CD4-positive, alpha-beta T cell (primary cell): ENCODE measurements around the gene ZNF410. TPM values are rescaled to one million over a fixed set of nuclear protein-coding genes. Genes with fewer than 3 reads are reported as not detected.
A peak's percentile ranks its signal among the peaks of the same experiment; 100 is the strongest.

Experiments
- ATAC-seq: fragments of 200-7000 bp; cut with Tn5 transposase; one replicate; pipeline ENCODE4 v1.10.0; 2022; ENCODE audit warnings: mild to moderate bottlenecking; ENCODE audit not compliant: poor library complexity
- CTCF ChIA-PET: fragments of 350-600 bp; sonication (Branson Sonifier 250); formaldehyde crosslinking; loops from one replicate; lab custom pipeline; 2021; ENCODE audit warnings: antibody characterized with exemption, inconsistent platforms; lab: Charles Lee
- POLR2A ChIA-PET: fragments of 350-600 bp; sonication (Branson Sonifier 250); formaldehyde crosslinking; loops from one replicate; lab custom pipeline; 2021; ENCODE audit warnings: antibody characterized with exemption, inconsistent platforms; lab: Charles Lee
- DNase-seq, 14 experiments: peaks; one replicate each; pipeline ENCODE4 v3.0.0-alpha.2; 2013 to 2020; ENCODE audit warnings: mixed read lengths in 2 of 14
- H3K27ac ChIP-seq, 2 donors: one replicate each; pipeline versions ENCODE4 v1.5.1 to v1.7.0; 2013; ENCODE audit warnings: low read length in 2 of 2, low read depth in 1 of 2, mild to moderate bottlenecking in 1 of 2
- H3K27me3 ChIP-seq, 2 experiments: 1 replicate in 1 of 2; 2 replicates in 1 of 2; pipeline versions ENCODE4 v1.6.1 to v1.7.0; 2013; ENCODE audit warnings: low read length in 2 of 2, control low read depth in 1 of 2, mild to moderate bottlenecking in 1 of 2, moderate library complexity in 1 of 2; ENCODE audit not compliant: insufficient read depth in 2 of 2, control insufficient read depth in 1 of 2
- H3K36me3 ChIP-seq: one replicate; pipeline ENCODE4 v1.6.1; 2013; ENCODE audit warnings: low read length, control low read depth; ENCODE audit not compliant: insufficient read depth
- H3K4me1 ChIP-seq: one replicate; pipeline ENCODE4 v1.6.1; 2013; ENCODE audit warnings: low read length, control low read depth; ENCODE audit not compliant: insufficient read depth
- H3K4me3 ChIP-seq: one replicate; pipeline ENCODE4 v1.5.1; 2013; ENCODE audit warnings: mild to moderate bottlenecking, low read length, moderate library complexity
- H3K9me3 ChIP-seq, 2 experiments: 1 replicate in 1 of 2; 2 replicates in 1 of 2; pipeline versions ENCODE4 v1.6.1 to v1.7.0; 2013; ENCODE audit warnings: low read length in 2 of 2, mild to moderate bottlenecking in 2 of 2, control low read depth in 1 of 2, moderate library complexity in 1 of 2; ENCODE audit not compliant: control insufficient read depth in 1 of 2, insufficient read depth in 1 of 2
- H3K27ac Mint-ChIP-seq: one replicate; pipeline ENCODE4 v1.8.0; 2020; ENCODE audit warnings: mixed read lengths
- H3K27me3 Mint-ChIP-seq: one replicate; pipeline ENCODE4 v1.8.0; 2021; ENCODE audit warnings: mixed read lengths
- H3K36me3 Mint-ChIP-seq: one replicate; pipeline ENCODE4 v1.8.0; 2021; ENCODE audit warnings: low read depth, mixed read lengths
- H3K4me1 Mint-ChIP-seq: one replicate; pipeline ENCODE4 v1.8.0; 2021; ENCODE audit warnings: low read depth, mixed read lengths
- H3K4me3 Mint-ChIP-seq: one replicate; pipeline ENCODE4 v1.8.0; 2020; ENCODE audit warnings: mild to moderate bottlenecking, mixed read lengths
- H3K9me3 Mint-ChIP-seq: one replicate; pipeline ENCODE4 v1.8.0; 2020; ENCODE audit warnings: mixed read lengths
- CTCF ChIP-seq: fragments of 200-600 bp; IDR thresholded peaks from one replicate; pipeline ENCODE4 v1.8.0; 2022; ENCODE audit warnings: antibody characterized with exemption, mild to moderate bottlenecking
- intact Hi-C, 2 experiments: fragments of 100-400 bp; cut with DNase I in 1 of 2; cut with micrococcal nuclease in 1 of 2; formaldehyde crosslinking; loops; one replicate each; pipeline versions ENCODE4 v1.15.1 to v1.9.0; 2023 to 2025; cut with DNase I, micrococcal nuclease
- total RNA-seq, 174 experiments: library from RNA in 2 of 174; stranded (reverse) in 2 of 174; gene quantifications; one replicate each; pipeline ENCODE4 v1.2.3 and lab custom pipeline; 2021 to 2026

Gene ZNF410
- total RNA-seq, 2 experiments from 2014 or later, result 74.3 to 81.1 TPM

GRCh38 chr14:73851000-73851399 is 35.7 kb upstream of the ZNF410 start:
- ChIA-PET CTCF (interaction anchor here (0.9 to 1.6 kb wide), 3 partner anchors 27 to 93 kb away, joined by 3 read pairs; no protein-coding TSS in a partner anchor), POLR2A (interaction anchor here (0.5 to 3.0 kb wide), 26 partner anchors 9 to 912 kb away, joined by 3 to 33 read pairs (median 6); partner anchors contain the start of genes ACOT2, ACOT6, BBOF1 and COQ6)
- ATAC-seq, result no peak
- H3K36me3 ChIP-seq, result no peaks in the 10 kb centered on the region
- Mint-ChIP-seq H3K36me3 (peaks cover 5% of the 10 kb centered on the region), H3K27ac (peak overlapping the region; percentile 94), H3K27me3 (no peaks in the 10 kb centered on the region), H3K4me3 (peak overlapping the region; percentile 91), H3K4me1 (peaks cover 24% of the 10 kb centered on the region), H3K9me3 (no peaks in the 10 kb centered on the region)
- peak overlapping the region; percentile 63 for H3K4me3 ChIP-seq
- H3K9me3 ChIP-seq, result no peaks in the 10 kb centered on the region
- peak in 1 of 14 experiments; percentile 13 for DNase-seq
- H3K4me1 ChIP-seq, result peaks cover 17% of the 10 kb centered on the region
- intact Hi-C loops, result loop anchor here in 1 of 2 experiments (5.0 kb wide), 1 partner anchor 36 kb away; the partner anchor contains the start of gene ZNF410
- H3K27ac ChIP-seq, result no peak overlapping the region
- H3K27me3 ChIP-seq, result no peaks in the 10 kb centered on the region
- TF ChIP-seq CTCF, result no peak

- H3K9me3 ChIP-seq, result no peaks in the 10 kb centered on the region
- peak within 1 kb of the TSS; percentile 63 for H3K4me3 ChIP-seq
- Mint-ChIP-seq H3K36me3 (peaks cover 5% of the 10 kb centered on the region), H3K27ac (peak within 1 kb of the TSS; percentile 94), H3K4me3 (peak within 1 kb of the TSS; percentile 91), H3K4me1 (peaks cover 24% of the 10 kb centered on the region), H3K9me3 (no peaks in the 10 kb centered on the region), H3K27me3 (no peaks in the 10 kb centered on the region)
- H3K27ac ChIP-seq, result peak within 1 kb of the TSS; percentile 54 to 72
- ChIA-PET CTCF (interaction anchor here (0.9 to 1.6 kb wide), 2 partner anchors 27 to 30 kb away, joined by 3 read pairs; no protein-coding TSS in a partner anchor), POLR2A (interaction anchor here (0.6 to 3.0 kb wide), 29 partner anchors 10 to 912 kb away, joined by 3 to 33 read pairs (median 5); partner anchors contain the start of genes ACOT2, ACOT6, BBOF1 and COQ6)
- H3K27me3 ChIP-seq, result no peaks in the 10 kb centered on the region
- H3K4me1 ChIP-seq, result peaks cover 17% of the 10 kb centered on the region
- intact Hi-C loops, result loop anchor here (1.0 to 5.0 kb wide), 2 partner anchors 35 to 36 kb away; partner anchors contain the start of gene ZNF410 (in 2 of the 2)
- ATAC-seq (peak; percentile 93), DNase-seq (peak; percentile 77 to 97 (median 85))
- no peaks in the 10 kb centered on the region for H3K36me3 ChIP-seq
- no peak for TF ChIP-seq CTCF
These were observed 34.9 kb upstream of the ZNF410 start, which contains the start of gene PTGR2 for GRCh38 chr14:73851567-73852382. TSS of gene PTGR2 (plus strand) at chr14:73851831. CDS start at chr14:73858863, 7,032 bp downstream.

GRCh38 chr14:73859145-73859544 is 27.5 kb upstream of the ZNF410 start:
- DNase-seq, result no peak
- no peak for TF ChIP-seq CTCF
- H3K36me3 ChIP-seq, result no peaks in the 10 kb centered on the region
- H3K4me1 Mint-ChIP-seq, result no peaks in the 10 kb centered on the region
- ATAC-seq, result no peak
- ChIA-PET POLR2A (no interaction called here), CTCF (no interaction called here)
- no peaks in the 10 kb centered on the region for H3K27me3 ChIP-seq
- H3K27ac ChIP-seq, result no peak overlapping the region
- H3K9me3 Mint-ChIP-seq, result no peaks in the 10 kb centered on the region
- no peaks in the 10 kb centered on the region for H3K27me3 Mint-ChIP-seq
- no peaks in the 10 kb centered on the region for H3K4me1 ChIP-seq
- H3K27ac Mint-ChIP-seq, result no peak overlapping the region
- H3K4me3 Mint-ChIP-seq, result no peak overlapping the region
- intact Hi-C loops, result no loop called here
- H3K36me3 Mint-ChIP-seq, result peaks cover 16% of the 10 kb centered on the region
- no peak overlapping the region for H3K4me3 ChIP-seq
- H3K9me3 ChIP-seq, result no peaks in the 10 kb centered on the region
